Activated CD4-positive, CD25-positive, alpha-beta regulatory T cell treated with anti-CD3 and anti-CD28 coated beads, Interleukin-2, amount 50 U/mL, for 24 hours (primary cell): ENCODE data around the gene ZNF154.

ENCODE experiments used
- ATAC-seq, 2 donors: fragments of 150-1000 bp; cut with Tn5 transposase; one replicate each; pipeline ENCODE4 v1.10.0; 2021; ENCODE audit warnings: mild to moderate bottlenecking in 1 of 2, moderate library complexity in 1 of 2

ZNF154 gene

DNA sequence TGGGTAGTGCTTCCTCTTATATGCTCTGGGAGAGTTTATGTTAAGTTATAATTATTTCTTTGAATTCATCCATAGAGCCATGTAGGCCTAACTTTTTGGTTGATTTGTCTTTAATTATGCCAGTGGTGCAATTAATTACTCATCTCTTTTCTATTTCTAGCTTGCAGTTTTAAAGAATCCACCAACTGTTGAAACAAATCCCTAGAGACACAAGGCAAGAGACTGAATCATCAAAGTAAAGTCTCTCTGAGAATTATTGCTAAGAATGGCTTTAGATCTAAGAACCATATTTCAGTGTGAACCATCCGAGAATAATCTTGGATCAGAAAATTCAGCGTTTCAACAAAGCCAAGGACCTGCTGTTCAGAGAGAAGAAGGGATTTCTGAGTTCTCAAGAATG is 33.1 kb downstream of the ZNF154 start:
- ATAC-seq: no peak

DNA sequence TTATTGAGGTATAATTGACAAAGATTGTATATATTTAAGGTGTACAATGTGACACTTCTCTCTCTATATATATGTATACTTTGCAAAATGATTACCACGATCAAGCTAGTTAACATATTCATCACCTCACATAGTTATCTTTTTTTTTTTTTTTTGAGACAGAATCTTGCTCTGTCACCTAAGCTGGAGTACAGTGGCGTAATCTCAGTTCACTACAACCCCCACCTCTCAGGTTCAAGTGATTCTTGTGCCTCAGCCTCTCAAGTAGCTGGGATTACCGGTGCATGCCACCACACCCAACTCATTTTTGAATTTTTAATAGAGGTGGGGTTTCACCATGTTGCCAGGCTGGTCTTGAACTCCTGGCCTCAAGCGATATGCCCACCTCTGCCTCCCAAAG is 36.5 kb downstream of the ZNF154 start:
- ATAC-seq: no peak

DNA sequence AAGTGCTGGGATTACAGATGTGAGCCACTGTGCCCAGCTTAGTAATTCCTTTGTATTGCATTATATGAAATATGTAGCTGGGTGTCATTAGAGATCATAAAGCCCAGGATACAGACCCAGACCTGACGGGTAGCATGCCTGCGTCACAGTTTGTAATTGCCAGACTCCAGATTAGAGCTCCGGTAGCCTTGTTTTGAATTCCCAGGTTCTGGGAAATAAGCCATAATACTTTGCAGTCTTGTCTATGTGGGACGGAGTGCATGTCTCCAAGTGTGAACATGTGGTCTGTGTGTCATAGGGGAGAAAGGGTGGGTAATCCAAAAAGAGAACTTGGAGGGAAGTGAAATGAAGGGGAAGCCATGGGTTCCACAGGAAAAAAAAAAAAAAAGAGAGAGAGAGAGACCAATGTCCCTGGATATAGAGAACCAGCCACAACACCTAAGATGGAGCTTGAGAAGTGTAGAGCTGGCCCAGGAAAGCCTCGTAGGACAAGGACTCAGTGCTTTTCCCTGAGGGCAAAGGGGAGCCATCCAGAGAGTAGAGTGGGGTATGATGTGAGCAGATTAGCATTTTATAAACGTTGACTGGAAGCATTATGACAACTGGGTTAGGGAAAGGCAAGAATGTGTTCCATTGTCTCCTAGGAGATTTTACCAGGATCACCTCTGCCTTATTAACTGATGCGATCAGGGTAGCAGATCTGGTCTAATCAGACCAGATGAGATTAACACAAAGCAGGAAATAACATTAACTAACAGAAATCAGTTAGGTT is 37.7 kb downstream of the ZNF154 start:
- ATAC-seq: no peak

DNA sequence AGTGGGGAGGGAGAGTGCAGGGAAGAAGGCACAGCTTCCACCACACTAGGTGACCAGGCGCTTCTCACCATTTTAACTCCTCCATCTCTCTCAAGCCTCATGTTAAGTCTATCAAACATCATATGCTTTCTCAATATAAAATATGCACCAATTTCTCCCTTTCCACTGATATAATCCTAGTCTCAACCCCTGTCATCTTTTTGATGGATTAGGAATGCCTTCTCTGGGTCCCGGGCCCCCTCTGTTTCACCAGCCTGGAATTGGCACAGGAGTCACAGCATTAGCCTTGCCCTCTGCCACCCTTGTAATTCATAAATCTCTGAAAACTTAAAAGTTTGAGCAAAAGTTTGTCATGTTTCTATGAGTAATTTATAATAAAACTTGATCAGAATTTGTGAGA is 40.4 kb downstream of the ZNF154 start, which contains the start of gene ZSCAN4:
TSS of gene ZSCAN4 (plus strand) at position 301 of the 400 bp plus-strand sequence. CDS start 7,211 bp downstream, outside the sequence.
- no peak for ATAC-seq

DNA sequence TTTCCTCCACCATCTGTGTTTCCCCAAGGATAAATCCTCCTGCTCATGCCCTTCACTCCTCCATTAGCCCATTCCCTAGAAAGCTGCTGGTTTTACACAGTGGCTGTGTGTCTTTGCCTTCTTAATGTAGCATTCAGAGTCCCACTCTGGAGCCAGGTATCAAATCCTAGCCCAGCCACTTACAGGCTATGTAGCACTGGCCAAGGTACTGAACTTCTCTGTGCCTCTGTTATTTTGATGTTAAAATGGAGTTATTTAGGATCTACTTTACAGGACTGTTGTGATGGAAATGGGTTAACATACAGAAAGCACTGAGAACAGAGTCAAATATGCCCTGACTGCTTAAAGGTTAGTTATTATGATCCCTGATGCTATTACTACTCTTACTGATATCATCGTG is 41.8 kb downstream of the ZNF154 start:
- ATAC-seq: no peak

DNA sequence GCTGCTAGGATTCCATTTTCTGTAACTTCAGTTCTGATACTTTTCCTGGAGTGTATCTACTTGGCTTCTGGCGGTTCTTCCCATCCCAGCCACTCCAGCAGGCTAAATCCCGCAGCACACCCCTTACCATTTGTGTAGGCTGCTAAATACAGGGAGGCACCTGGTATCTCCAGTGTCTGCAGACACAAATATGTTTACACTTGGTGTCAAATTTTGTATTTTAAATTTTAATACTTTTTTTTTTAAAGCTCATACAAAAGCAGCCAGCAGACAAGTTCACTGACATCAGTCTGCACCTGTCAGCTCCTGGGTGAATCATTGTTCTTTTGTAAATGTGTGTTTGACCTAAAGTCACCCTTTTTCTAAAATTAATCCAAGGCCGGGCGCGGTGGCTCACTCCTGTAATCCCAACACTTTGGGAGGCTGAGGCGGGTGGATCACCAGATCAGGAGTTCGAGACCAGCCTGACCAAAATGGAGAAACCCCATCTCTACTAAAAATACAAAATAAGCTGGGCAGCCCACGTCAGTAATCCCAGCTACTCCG is 43.7 kb downstream of the ZNF154 start:
- ATAC-seq: no peak

DNA sequence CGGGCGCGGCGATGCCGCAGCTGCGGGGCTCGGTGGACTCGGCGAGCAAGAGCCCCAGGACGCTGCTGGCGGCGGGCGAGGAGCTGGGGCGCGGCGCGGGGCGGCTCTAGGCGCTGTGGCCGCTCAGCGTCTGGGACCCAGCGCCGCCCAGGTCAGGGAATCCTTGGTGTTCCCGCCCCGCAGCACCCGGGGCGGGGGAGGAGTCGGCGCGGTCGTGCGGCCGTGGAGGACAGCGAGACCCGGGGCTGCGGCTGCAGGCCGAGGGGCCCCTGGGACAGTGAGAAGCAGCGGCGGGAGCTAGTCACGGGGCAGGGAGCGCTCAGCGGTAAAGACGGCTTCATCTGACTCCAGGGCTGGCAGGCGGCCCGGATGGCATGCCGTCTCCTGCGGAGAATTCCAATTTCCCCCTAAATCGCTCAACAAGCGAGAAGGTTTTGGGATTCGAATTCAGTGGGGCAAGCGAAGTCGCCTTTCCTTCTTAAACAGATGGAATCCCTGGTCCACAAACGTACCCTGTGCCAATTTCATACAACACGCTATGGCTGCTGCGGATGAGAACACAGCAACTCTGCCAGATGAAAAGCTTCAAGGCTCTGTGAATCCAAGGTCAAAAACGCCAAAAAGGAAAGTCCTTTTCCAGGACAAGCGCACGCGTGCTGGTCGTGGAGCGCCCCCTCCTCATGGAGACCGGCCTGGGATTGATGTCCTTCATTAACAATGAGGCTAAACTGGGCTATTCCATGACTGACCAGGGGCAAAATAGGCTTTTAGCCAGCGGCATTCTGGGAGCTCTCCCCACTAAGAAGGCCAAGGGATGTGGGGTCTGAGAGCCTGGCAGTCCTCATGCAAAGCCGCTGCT is 44.5 kb downstream of the ZNF154 start:
- ATAC-seq: no peak

- ATAC-seq: no peak
Measured at GRCh38 chr19:57656346-57656745, 52.7 kb downstream of the ZNF154 start.

DNA sequence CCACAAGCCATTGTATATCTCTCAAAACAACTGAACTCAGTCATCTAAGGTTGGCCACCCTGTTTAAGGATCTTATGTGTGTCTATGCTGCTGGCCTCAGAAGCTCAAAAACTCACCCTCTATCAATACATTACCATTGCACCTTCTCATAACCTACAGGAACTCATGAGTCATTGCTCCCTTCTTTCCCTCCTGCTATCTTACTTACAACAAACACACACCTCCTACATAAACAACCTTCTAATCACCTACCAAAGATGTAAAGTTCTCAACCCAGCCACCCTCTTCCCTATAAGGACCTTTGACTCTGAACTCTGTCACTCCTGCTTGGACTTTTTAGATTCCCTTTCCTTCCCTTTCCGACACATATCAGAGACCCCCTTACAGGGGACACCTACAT is 53.6 kb downstream of the ZNF154 start:
- ATAC-seq: no peak

DNA sequence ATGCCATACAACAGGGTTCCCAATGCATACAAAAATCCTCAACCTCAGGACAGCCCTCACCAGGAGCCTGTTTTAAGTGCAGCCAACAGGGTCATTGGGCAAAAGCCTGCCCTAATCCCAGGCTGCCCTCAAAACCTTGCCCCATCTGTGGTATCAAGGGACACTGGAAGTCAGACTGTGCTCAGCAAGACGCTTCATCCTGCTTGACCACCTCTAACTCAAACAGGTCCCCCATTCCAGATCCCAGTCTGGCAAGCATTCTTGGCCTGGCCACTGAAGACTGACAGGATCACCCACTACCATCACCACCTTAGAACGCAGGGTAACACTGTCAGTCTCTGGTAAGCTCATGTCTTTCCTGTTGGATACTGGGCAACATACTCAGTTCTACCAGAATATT is 55.3 kb downstream of the ZNF154 start:
- no peak for ATAC-seq

- no peak for ATAC-seq
Measured at GRCh38 chr19:57651654-57651996, 57.4 kb downstream of the ZNF154 start.

DNA sequence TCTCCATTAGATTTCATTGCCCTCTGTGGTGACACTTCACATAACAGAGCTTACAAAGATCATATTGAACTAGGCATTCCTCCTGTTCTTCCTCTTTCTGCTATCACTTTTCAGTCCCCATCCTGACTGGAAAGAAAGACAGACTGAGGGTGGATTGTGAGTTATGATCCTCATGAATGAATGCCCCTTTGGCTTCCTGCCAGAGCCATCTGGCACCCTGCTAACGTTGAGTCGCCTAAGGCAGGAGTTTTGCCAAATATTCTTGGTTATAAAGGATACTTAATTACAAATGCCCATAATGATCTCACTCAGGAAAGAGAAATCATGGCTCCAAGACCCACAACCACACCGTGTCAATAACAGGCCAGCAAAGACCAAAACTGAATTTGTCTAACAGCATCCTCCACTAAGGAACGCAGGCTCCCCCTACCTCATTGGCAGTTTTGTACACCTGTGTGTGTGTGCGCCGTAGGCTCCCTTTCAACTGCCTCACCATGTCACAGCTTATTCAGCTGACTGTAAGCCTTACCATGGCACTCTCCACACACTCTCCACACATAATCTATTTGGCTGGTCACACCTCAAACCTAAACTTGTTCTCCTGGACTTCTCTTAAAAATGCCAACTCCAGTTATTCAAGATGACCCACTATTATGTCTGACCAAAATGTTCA is 60.5 kb downstream of the ZNF154 start:
- no peak for ATAC-seq
